CD4-positive, alpha-beta T cell treated with Interleukin-17A for 4 hours (primary cell): Measurements from ENCODE around the gene FARP1.

Experiments
- DNase-seq: peaks from one replicate; pipeline ENCODE4 v3.0.0-alpha.2; 2020; ENCODE audit warnings: mixed read lengths

Gene FARP1

GRCh38 chr13:98492335-98493041 is 349.6 kb downstream of the FARP1 start:
- no peak for DNase-seq

GRCh38 chr13:98493042-98493712 is 350.3 kb downstream of the FARP1 start:
- no peak for DNase-seq

GRCh38 chr13:98494769-98495168 is 351.9 kb downstream of the FARP1 start:
- no peak for DNase-seq

GRCh38 chr13:98495627-98496478 is 353.0 kb downstream of the FARP1 start:
- no peak for DNase-seq

GRCh38 chr13:98496479-98496791 is 353.5 kb downstream of the FARP1 start:
- no peak for DNase-seq

- no peak for DNase-seq
These were observed 354.1 kb downstream of the FARP1 start for GRCh38 chr13:98496966-98497365.

- no peak for DNase-seq
These were observed 358.1 kb downstream of the FARP1 start for GRCh38 chr13:98500963-98501421.

- no peak for DNase-seq
These were observed 360.5 kb downstream of the FARP1 start for GRCh38 chr13:98503175-98504028.

- DNase-seq: no peak
These were observed 361.1 kb downstream of the FARP1 start for GRCh38 chr13:98504029-98504351.

GRCh38 chr13:98504371-98504963 is 361.6 kb downstream of the FARP1 start:
- no peak for DNase-seq
